Measurements from ENCODE around the gene PDE3A. TPM values are rescaled to one million over a fixed set of nuclear protein-coding genes. Genes with fewer than 3 reads are reported as not detected.

PDE3A gene
- total RNA-seq, 2 experiments from 2014 or later: not detected

DNA sequence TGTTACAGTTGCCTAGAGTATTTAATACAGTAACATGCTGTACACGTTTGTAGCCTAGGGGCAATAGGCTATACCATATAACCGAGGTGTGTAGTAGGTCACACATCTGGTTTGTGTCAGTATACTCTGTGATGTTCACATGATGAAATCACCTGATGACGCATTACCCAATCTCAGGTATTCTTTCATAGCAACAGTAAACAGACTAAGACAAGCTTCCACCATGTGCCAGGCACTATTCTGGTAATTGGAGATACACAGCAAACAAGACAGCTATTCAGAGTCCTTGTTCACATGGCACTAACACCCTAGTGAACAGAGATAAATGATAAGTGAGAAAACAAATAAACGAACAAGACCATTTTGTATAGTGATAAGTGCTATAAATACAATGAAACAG lies 3.8 kb upstream of the PDE3A start:
- H3K27me3 Mint-ChIP-seq: peaks cover 19% of the 10 kb centered on the region
- no peaks in the 10 kb centered on the region for H3K36me3 Mint-ChIP-seq
- CTCF ChIA-PET: no interaction called here
- no peak overlapping the region for H3K27ac Mint-ChIP-seq
- no peak for DNase-seq
- POLR2A ChIA-PET: no interaction called here
- H3K9me3 Mint-ChIP-seq: no peaks in the 10 kb centered on the region
- H3K4me1 Mint-ChIP-seq (ENCODE audit: low read depth): peaks cover 6% of the 10 kb centered on the region
- intact Hi-C loops (cut with micrococcal nuclease): no loop called here
- H3K4me3 Mint-ChIP-seq: no peak overlapping the region

- no peaks in the 10 kb centered on the region for H3K36me3 Mint-ChIP-seq
- H3K9me3 Mint-ChIP-seq: no peaks in the 10 kb centered on the region
- H3K27me3 Mint-ChIP-seq: peaks cover 38% of the 10 kb centered on the region
- no peak for DNase-seq
- POLR2A ChIA-PET: no interaction called here
- CTCF ChIA-PET: no interaction called here
- peaks cover 12% of the 10 kb centered on the region for H3K4me1 Mint-ChIP-seq (ENCODE audit: low read depth)
- intact Hi-C loops (cut with micrococcal nuclease): no loop called here
- no peak overlapping the region for H3K4me3 Mint-ChIP-seq
- H3K27ac Mint-ChIP-seq: no peak overlapping the region
Measured at GRCh38 chr12:20366776-20367409, 1.4 kb upstream of the PDE3A start.

GRCh38 chr12:20367583-20368113 lies 689 bp upstream of the PDE3A start:
- H3K9me3 Mint-ChIP-seq: no peaks in the 10 kb centered on the region
- H3K27me3 Mint-ChIP-seq: peaks cover 40% of the 10 kb centered on the region
- no peaks in the 10 kb centered on the region for H3K36me3 Mint-ChIP-seq
- ChIA-PET CTCF (no interaction called here), POLR2A (no interaction called here)
- intact Hi-C loops (cut with micrococcal nuclease): no loop called here
- H3K4me1 Mint-ChIP-seq (ENCODE audit: low read depth): peaks cover 12% of the 10 kb centered on the region
- no peak overlapping the region for H3K4me3 Mint-ChIP-seq
- DNase-seq: no peak
- H3K27ac Mint-ChIP-seq: no peak overlapping the region

- Mint-ChIP-seq H3K4me3 (no peak overlapping the region), H3K27me3 (peaks cover 42% of the 10 kb centered on the region), H3K9me3 (no peaks in the 10 kb centered on the region), H3K4me1 (ENCODE audit: low read depth) (peaks cover 12% of the 10 kb centered on the region), H3K27ac (no peak overlapping the region), H3K36me3 (no peaks in the 10 kb centered on the region)
- no peak for DNase-seq
- ChIA-PET CTCF (no interaction called here), POLR2A (no interaction called here)
- intact Hi-C loops (cut with micrococcal nuclease): no loop called here
Measured at GRCh38 chr12:20368651-20369304, 441 bp downstream of the PDE3A start.

DNA sequence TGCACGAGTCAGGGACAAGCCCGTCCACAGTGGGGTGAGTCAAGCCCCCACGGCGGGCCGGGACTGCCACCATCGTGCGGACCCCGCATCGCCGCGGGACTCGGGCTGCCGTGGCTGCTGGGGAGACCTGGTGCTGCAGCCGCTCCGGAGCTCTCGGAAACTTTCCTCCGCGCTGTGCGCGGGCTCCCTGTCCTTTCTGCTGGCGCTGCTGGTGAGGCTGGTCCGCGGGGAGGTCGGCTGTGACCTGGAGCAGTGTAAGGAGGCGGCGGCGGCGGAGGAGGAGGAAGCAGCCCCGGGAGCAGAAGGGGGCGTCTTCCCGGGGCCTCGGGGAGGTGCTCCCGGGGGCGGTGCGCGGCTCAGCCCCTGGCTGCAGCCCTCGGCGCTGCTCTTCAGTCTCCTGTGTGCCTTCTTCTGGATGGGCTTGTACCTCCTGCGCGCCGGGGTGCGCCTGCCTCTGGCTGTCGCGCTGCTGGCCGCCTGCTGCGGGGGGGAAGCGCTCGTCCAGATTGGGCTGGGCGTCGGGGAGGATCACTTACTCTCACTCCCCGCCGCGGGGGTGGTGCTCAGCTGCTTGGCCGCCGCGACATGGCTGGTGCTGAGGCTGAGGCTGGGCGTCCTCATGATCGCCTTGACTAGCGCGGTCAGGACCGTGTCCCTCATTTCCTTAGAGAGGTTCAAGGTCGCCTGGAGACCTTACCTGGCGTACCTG lies 1.1 kb downstream of the PDE3A start:
- intact Hi-C loops (cut with micrococcal nuclease): no loop called here
- no peaks in the 10 kb centered on the region for H3K36me3 Mint-ChIP-seq

DNA sequence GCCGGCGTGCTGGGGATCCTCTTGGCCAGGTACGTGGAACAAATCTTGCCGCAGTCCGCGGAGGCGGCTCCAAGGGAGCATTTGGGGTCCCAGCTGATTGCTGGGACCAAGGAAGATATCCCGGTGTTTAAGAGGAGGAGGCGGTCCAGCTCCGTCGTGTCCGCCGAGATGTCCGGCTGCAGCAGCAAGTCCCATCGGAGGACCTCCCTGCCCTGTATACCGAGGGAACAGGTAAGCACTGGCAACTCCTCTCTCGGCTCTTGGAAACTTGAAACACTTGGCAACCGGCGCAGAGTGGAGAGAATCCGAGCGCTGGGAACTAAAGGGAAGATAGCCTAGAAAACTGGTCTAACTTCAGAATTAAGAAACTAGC lies 1.7 kb downstream of the PDE3A start:
- H3K4me3 Mint-ChIP-seq: no peak overlapping the region
- intact Hi-C loops (cut with micrococcal nuclease): no loop called here
- CTCF ChIA-PET: no interaction called here

More for the DNA sequence above, 1.1 kb downstream of the PDE3A start:
- Mint-ChIP-seq H3K27ac (no peak overlapping the region), H3K4me3 (no peak overlapping the region), H3K4me1 (ENCODE audit: low read depth) (peaks cover 12% of the 10 kb centered on the region), H3K9me3 (no peaks in the 10 kb centered on the region), H3K27me3 (peaks cover 45% of the 10 kb centered on the region)
- POLR2A ChIA-PET: no interaction called here
- DNase-seq: peak; percentile 11
- CTCF ChIA-PET: no interaction called here

GRCh38 chr12:20370866-20371519 lies 2.7 kb downstream of the PDE3A start:
- Mint-ChIP-seq H3K4me1 (ENCODE audit: low read depth) (peaks cover 12% of the 10 kb centered on the region), H3K27me3 (peaks cover 46% of the 10 kb centered on the region), H3K36me3 (no peaks in the 10 kb centered on the region), H3K4me3 (no peak overlapping the region), H3K9me3 (no peaks in the 10 kb centered on the region), H3K27ac (no peak overlapping the region)
- CTCF ChIA-PET: no interaction called here
- POLR2A ChIA-PET: no interaction called here
- intact Hi-C loops (cut with micrococcal nuclease): no loop called here
- no peak for DNase-seq

More for the DNA sequence above, 1.7 kb downstream of the PDE3A start:
- no peak overlapping the region for H3K27ac Mint-ChIP-seq
- no peaks in the 10 kb centered on the region for H3K9me3 Mint-ChIP-seq
- peaks cover 12% of the 10 kb centered on the region for H3K4me1 Mint-ChIP-seq (ENCODE audit: low read depth)
- POLR2A ChIA-PET: no interaction called here
- peaks cover 46% of the 10 kb centered on the region for H3K27me3 Mint-ChIP-seq
- no peaks in the 10 kb centered on the region for H3K36me3 Mint-ChIP-seq
- no peak for DNase-seq

DNA sequence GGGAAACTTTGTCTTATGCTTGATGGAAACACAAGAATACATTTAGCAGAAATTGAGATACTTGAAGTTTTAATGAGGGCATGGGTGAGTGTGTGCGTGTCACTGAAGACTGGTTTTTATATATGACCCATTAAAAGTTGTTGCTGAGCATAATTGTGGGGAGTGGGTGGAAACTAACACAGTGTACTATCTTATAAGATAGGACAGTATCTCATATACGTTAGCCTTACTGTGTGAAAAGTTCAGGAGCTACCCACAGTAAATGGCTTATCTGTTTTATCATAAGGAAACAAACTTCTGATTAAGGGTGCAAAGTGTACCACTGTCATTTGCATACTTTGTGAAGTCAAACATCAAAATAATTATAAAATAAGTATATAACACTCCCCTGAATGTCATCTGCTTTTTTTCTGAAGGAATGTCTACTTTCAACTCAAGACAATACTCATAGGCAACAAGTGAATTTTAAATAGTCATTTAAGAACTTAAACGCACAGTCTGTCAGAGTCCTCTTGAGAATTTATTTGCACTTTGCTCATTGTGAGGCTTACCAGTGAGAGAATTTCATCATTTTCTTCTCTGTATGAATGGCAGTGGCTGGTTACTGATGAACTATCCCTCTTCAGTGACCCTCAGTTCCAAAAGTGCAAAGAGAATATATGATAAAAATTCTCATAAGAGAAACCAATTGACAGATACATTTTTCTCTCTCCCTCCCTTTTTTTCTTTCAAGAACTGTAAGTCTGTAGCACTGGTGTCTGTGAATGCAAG lies 4.2 kb downstream of the PDE3A start:
- Mint-ChIP-seq H3K4me3 (no peak overlapping the region), H3K27me3 (peaks cover 42% of the 10 kb centered on the region), H3K36me3 (no peaks in the 10 kb centered on the region), H3K4me1 (ENCODE audit: low read depth) (peaks cover 12% of the 10 kb centered on the region), H3K27ac (no peak overlapping the region), H3K9me3 (no peaks in the 10 kb centered on the region)
- intact Hi-C loops (cut with micrococcal nuclease): no loop called here
- no peak for DNase-seq
- POLR2A ChIA-PET: no interaction called here
- CTCF ChIA-PET: no interaction called here

DNA sequence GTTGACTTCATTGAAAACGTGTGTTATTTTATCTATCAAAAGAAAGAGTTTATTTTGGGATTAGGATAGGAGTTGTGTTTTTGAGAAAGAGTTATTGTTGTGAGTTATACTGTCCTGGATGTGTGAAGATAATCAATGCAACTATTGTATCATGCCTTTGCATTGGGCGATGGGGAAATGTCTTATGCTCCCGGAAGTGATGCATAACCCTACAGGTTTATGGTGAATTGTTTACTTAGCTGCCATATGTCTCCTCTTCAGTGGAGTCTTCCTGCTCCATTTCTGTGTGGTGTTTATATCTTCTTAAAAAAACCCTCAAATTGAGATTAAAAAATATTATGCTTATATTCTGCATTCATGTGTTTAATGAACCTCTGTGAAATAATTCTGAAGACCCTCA lies 6.5 kb downstream of the PDE3A start:
- H3K36me3 Mint-ChIP-seq: no peaks in the 10 kb centered on the region
- peaks cover 26% of the 10 kb centered on the region for H3K27me3 Mint-ChIP-seq
- DNase-seq: no peak
- ChIA-PET CTCF (no interaction called here), POLR2A (no interaction called here)
- peaks cover 2% of the 10 kb centered on the region for H3K4me1 Mint-ChIP-seq (ENCODE audit: low read depth)
- H3K9me3 Mint-ChIP-seq: no peaks in the 10 kb centered on the region
- no peak overlapping the region for H3K27ac Mint-ChIP-seq
- intact Hi-C loops (cut with micrococcal nuclease): no loop called here
- H3K4me3 Mint-ChIP-seq: no peak overlapping the region

GRCh38 chr12:20375560-20375959 lies 7.2 kb downstream of the PDE3A start:
- H3K4me3 Mint-ChIP-seq: no peak overlapping the region
- POLR2A ChIA-PET: no interaction called here
- CTCF ChIA-PET: interaction anchor here (2.5 kb wide), 1 partner anchor 636 kb away, joined by 11 read pairs; no protein-coding TSS in a partner anchor
- H3K4me1 Mint-ChIP-seq (ENCODE audit: low read depth): no peaks in the 10 kb centered on the region
- no peak overlapping the region for H3K27ac Mint-ChIP-seq
- peaks cover 20% of the 10 kb centered on the region for H3K27me3 Mint-ChIP-seq
- no peaks in the 10 kb centered on the region for H3K36me3 Mint-ChIP-seq
- no peak for DNase-seq
- intact Hi-C loops (cut with micrococcal nuclease): no loop called here
- no peaks in the 10 kb centered on the region for H3K9me3 Mint-ChIP-seq

GRCh38 chr12:20376984-20377383 lies 8.6 kb downstream of the PDE3A start:
- Mint-ChIP-seq H3K4me3 (no peak overlapping the region), H3K27me3 (peaks cover 11% of the 10 kb centered on the region), H3K4me1 (ENCODE audit: low read depth) (no peaks in the 10 kb centered on the region), H3K36me3 (no peaks in the 10 kb centered on the region), H3K27ac (no peak overlapping the region), H3K9me3 (no peaks in the 10 kb centered on the region)
- ChIA-PET CTCF (interaction anchor here (0.8 to 2.5 kb wide), 2 partner anchors 638 to 804 kb away, joined by 3 to 11 read pairs; no protein-coding TSS in a partner anchor), POLR2A (no interaction called here)
- DNase-seq: no peak
- intact Hi-C loops (cut with micrococcal nuclease): loop anchor here (2.0 kb wide), 1 partner anchor 638 kb away; no protein-coding TSS in a partner anchor

DNA sequence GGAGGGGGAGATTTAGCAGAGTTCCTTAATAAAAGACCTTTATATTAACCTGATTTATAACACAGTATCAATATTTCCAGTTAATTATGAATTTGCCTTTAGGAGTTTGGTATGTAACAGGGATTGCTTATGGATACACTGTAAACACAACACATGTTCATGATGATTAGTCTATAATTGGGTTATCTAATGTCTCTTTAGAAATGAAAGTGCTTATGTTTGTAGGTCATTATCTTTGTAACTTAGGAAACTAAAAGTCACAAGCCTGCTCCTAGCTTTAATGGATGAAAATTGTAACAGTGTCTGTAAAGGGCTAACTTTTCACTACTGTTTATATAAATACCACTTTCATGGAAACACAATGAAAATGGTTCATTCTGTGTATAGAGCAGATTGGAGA lies 9.4 kb downstream of the PDE3A start:
- POLR2A ChIA-PET: no interaction called here
- Mint-ChIP-seq H3K4me3 (no peak overlapping the region), H3K4me1 (ENCODE audit: low read depth) (no peaks in the 10 kb centered on the region), H3K27me3 (peaks cover 8% of the 10 kb centered on the region), H3K27ac (no peak overlapping the region), H3K9me3 (no peaks in the 10 kb centered on the region), H3K36me3 (no peaks in the 10 kb centered on the region)
- DNase-seq: no peak
- intact Hi-C loops (cut with micrococcal nuclease): loop anchor here (2.0 kb wide), 1 partner anchor 639 kb away; no protein-coding TSS in a partner anchor
- CTCF ChIA-PET: interaction anchor here (2.5 kb wide), 1 partner anchor 638 kb away, joined by 11 read pairs; no protein-coding TSS in a partner anchor
